Left ventricle myocardium superior (tissue), 1 donor: ENCODE measurements around the gene TIMP4. TPM values are rescaled to one million over a fixed set of nuclear protein-coding genes. Genes with fewer than 3 reads are reported as not detected.

Source experiments
- ATAC-seq: fragments of 200-7000 bp; cut with Tn5 transposase; one replicate; pipeline ENCODE4 v1.9.1; 2020; ENCODE audit warnings: mild to moderate bottlenecking, moderate library complexity
- DNase-seq: peaks from one replicate; pipeline ENCODE4 v3.0.0-alpha.2; 2020
- intact Hi-C: fragments of 100-400 bp; cut with micrococcal nuclease; formaldehyde crosslinking; loops from one replicate; pipeline ENCODE4 v1.11.0; 2022
- total RNA-seq: library from RNA; stranded (reverse); fragmentation: NEBNext Ultra II Directional; extraction: Animal tissue kit (Norgen Biotek cat#: 25700); gene quantifications from one replicate; pipeline ENCODE4 v1.2.1, GENCODE V29; 2021
- donor health status: DM: no; HTN: yes; CAD: no; lungs with severe emphysema.

The TIMP4 gene
- total RNA-seq, 1 donor from 2014 or later: 15.0 TPM

- peak; percentile 43 for ATAC-seq
- intact Hi-C loops: no loop called here
- DNase-seq: no peak
These were observed 28.0 kb upstream of the TIMP4 start for GRCh38 chr3:12186515-12187286.

GRCh38 chr3:12186046-12186445, 27.3 kb upstream of the TIMP4 start:
- DNase-seq: no peak
- ATAC-seq: no peak
- intact Hi-C loops: no loop called here

GRCh38 chr3:12185172-12185710, 26.5 kb upstream of the TIMP4 start:
- no peak for ATAC-seq
- DNase-seq: no peak
- intact Hi-C loops: no loop called here

- ATAC-seq: no peak
- DNase-seq: no peak
- intact Hi-C loops: no loop called here
These were observed 25.8 kb upstream of the TIMP4 start for GRCh38 chr3:12184541-12184940.

GRCh38 chr3:12182687-12183441, 24.2 kb upstream of the TIMP4 start:
- intact Hi-C loops: no loop called here
- ATAC-seq (no peak), DNase-seq (no peak)

GRCh38 chr3:12181806-12182205, 23.1 kb upstream of the TIMP4 start:
- intact Hi-C loops: no loop called here
- ATAC-seq: no peak
- DNase-seq: no peak

- DNase-seq (no peak), ATAC-seq (no peak)
- intact Hi-C loops: no loop called here
These were observed 22.6 kb upstream of the TIMP4 start for GRCh38 chr3:12181301-12181700.

- intact Hi-C loops: no loop called here
- DNase-seq (no peak), ATAC-seq (no peak)
These were observed 21.9 kb upstream of the TIMP4 start for GRCh38 chr3:12180631-12181030.

- peak; percentile 73 for DNase-seq
- intact Hi-C loops: no loop called here
- ATAC-seq: peak; percentile 55
These were observed 21.5 kb upstream of the TIMP4 start for GRCh38 chr3:12180218-12180617.

GRCh38 chr3:12179441-12179840, 20.7 kb upstream of the TIMP4 start:
- no peak for ATAC-seq
- DNase-seq: no peak
- intact Hi-C loops: loop anchor here (5.0 kb wide), 1 partner anchor 42 kb away; no protein-coding TSS in a partner anchor

GRCh38 chr3:12178091-12178820, 19.5 kb upstream of the TIMP4 start:
- DNase-seq (peak; percentile 67), ATAC-seq (peak; percentile 46)
- intact Hi-C loops: loop anchor here (5.0 kb wide), 1 partner anchor 41 kb away; no protein-coding TSS in a partner anchor

GRCh38 chr3:12177126-12177525, 18.4 kb upstream of the TIMP4 start:
- intact Hi-C loops: loop anchor here (5.0 kb wide), 1 partner anchor 40 kb away; no protein-coding TSS in a partner anchor
- ATAC-seq (no peak), DNase-seq (no peak)

- peak; percentile 77 for DNase-seq
- ATAC-seq: peak; percentile 88
- intact Hi-C loops: loop anchor here (5.0 kb wide), 1 partner anchor 39 kb away; no protein-coding TSS in a partner anchor
These were observed 17.2 kb upstream of the TIMP4 start for GRCh38 chr3:12175844-12176453.

- ATAC-seq (no peak), DNase-seq (no peak)
- intact Hi-C loops: loop anchor here (5.0 kb wide), 1 partner anchor 38 kb away; no protein-coding TSS in a partner anchor
These were observed 16.5 kb upstream of the TIMP4 start for GRCh38 chr3:12175137-12175593.

GRCh38 chr3:12170207-12170606, 11.5 kb upstream of the TIMP4 start:
- intact Hi-C loops: no loop called here
- ATAC-seq: peak; percentile 51
- no peak for DNase-seq

GRCh38 chr3:12165909-12166308, 7.2 kb upstream of the TIMP4 start:
- DNase-seq (no peak), ATAC-seq (no peak)
- intact Hi-C loops: no loop called here

- intact Hi-C loops: no loop called here
- peak; percentile 28 for ATAC-seq
- DNase-seq: no peak
These were observed 502 bp upstream of the TIMP4 start for GRCh38 chr3:12159227-12159601.

GRCh38 chr3:12157026-12157425, 1.7 kb downstream of the TIMP4 start:
- DNase-seq (no peak), ATAC-seq (no peak)
- intact Hi-C loops: no loop called here

- ATAC-seq: peak; percentile 72
- DNase-seq: no peak
- intact Hi-C loops: no loop called here
These were observed 2.9 kb downstream of the TIMP4 start for GRCh38 chr3:12155828-12156227.
